T-helper 22 cell (primary cell): ENCODE results near the gene PRPH2.
"Not testable (repeated sequence)": the region's sequence is repeated elsewhere in the genome, so short reads cannot be mapped to it uniquely, and the experiment has no call there.

Experiments used
- DNase-seq: peaks from one replicate; pipeline ENCODE4 v3.0.0-alpha.2; 2020; ENCODE audit warnings: low read depth

Gene PRPH2

DNA sequence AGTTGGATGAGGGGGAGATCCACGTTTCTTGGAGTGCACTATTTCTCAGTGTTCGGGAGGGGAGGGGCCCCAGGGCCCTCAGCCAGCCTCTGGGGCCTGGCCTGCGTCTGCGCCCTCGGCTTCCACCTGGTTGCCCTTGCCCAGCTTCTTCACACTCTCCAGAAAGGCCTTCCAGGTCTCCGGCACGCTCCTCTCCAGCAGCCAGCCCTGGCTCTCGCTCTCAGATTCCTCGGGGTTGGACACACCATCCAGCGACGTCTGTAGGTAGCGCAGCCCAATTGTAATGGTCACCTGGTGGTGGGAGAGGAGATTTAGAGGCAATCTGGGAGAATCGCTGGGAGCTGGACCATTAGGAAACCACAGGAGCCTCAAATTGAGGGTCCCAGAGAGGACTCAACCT, 24.2 kb downstream of the PRPH2 start:
- no peak for DNase-seq

DNA sequence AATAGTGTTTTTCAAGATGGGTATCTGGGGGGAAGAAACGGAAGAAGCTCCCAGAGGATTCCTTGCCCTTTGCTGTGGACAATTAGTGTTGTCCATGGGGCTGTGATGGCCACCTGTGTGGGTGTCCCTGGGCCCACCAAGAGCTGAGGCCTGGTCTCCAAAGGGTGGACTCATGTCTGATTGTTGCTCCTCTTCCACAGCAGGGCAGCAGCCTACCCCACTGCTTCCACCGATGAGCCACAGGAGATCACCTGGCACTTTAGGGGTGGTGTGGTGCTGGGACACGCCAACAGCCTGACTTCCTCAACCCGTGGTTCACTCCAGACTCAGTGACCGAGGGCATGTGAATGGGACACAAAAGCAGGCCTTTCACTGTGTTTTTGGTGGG, 25.1 kb downstream of the PRPH2 start:
- no peak for DNase-seq

DNA sequence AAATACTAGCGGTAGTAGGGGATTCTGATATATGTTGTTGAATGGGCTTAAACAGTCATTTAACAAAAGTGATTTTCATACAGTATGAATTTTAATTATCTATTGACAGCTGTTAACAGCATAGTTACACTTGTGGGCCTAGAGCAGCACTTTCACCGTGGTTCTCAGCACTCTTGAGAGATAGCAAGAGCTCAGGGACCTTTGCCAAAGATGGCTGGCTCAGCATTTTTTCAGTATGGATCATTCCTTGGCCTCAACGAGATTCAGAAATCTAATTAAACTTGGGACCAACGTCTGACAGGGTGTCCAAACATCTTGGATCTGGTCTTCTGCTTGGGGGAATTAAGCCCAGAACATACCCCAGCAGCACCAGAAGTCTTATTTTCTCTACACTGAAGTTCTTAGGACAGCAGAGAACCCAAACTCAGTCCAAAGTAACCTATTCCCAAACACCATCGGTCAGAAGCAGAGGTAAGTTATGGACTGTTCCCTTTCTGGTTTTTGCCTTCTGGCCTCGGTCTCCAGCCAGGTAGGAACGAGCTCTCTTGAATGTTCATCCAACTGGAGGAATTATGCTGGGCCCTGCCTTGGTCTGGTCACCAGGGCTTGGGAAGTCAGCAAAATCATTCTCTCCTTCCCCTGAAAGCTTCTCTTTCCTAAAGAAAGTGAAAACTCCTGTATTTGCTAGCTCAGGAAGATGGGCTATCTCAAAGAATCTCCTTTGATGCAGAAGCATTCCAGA, 25.7 kb downstream of the PRPH2 start:
- DNase-seq: no peak

DNA sequence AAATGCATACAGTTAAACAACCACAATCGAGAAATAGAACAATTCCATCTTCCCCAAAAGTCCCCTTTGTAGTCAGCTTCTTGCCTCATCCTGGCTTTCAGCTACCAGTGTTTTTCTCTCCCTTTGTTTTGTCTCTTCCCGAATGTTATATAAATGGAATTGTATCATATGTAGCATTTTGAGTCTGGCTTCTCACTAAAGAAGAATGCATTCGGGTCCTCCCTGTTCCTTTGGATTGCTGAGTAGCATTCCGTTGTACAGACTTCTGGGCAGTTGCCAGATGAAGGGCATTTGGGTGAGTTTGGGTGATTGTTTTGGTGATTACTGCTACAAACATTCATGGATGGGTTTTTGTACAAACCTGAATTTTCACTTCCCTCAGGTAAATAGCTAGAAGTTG, 27.8 kb downstream of the PRPH2 start:
- no peak for DNase-seq

DNA sequence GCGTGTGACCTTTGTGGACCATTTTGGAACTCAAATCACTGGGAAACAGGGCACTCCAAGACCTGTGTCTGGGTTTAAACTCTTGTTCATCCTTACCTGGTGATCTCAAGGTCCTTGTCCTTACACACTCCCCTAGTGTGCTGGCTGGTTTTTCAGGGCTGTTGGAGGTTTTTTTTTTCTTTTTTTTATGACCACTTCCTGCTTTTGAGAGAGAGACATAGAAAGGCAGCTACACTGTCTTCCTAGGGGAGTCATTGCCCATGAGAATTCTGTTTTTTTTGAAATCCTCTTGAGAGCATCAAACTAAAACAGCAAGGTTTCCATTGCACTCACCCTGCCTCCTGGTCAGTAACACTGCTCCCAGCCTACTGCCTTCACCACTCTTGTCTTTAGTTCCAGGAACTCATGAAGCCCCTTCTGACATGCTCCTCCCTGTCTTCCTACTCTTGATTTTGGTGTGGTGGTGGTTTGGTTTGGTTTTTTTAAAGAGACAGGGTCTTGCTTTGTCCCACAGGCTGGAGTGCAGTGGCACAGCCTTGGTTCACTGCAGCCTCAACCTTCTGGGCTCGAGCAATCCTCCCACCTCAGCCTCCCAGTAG, 28.6 kb downstream of the PRPH2 start:
- DNase-seq: no peak

DNA sequence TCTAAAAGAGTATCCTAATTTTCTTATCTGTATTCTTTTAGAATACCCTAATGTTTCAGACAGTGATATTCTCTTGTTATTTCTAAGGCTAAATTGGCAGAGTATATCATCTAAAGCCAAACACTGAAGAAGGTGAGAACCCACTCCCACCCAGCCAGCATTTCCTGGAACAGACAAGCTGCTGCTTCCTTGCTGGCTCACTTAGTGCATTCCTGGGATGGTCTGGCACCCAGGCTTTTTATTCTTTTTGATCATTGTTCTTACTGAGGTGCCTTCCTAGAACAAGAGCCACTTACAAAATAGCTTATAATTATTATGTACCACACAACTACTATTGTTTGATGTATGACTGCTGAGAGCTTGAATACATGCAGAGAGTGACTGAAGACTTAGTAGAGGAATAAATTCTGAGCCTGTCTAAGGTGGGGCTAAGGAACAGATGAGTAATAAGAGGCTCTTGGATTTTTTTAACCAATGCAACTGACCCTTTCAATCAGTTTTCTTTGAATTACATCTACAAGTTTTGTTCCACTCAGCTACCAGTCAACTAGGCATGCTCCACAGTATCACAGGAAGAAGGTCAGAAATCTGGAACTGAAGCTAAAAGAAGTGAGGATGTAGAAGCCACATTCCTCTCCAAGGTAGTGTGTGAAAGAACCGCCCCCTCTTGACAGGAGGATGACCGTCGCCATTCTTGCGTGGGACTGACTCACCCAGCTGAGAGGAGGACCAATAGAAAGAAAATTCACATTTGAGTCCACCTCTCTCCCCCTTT, 30.1 kb downstream of the PRPH2 start:
- no peak for DNase-seq

DNA sequence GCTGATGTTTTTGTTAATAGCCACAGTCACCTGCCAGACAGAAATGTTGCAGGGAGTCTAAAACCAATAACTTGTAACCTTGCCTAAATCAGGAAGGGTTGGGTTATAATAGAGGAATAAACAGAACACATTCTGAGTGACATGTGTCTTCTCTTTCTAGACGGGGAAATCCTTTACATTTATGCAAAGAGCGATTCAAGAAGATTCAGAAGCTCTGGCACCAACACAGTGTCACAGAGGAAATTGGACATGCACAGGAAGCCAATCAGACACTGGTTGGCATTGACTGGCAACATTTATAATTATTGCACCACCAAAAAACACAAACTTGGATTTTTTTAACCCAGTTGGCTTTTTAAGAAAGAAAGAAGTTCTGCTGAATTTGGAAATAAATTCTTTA, 31.5 kb downstream of the PRPH2 start:
- DNase-seq: no peak

DNA sequence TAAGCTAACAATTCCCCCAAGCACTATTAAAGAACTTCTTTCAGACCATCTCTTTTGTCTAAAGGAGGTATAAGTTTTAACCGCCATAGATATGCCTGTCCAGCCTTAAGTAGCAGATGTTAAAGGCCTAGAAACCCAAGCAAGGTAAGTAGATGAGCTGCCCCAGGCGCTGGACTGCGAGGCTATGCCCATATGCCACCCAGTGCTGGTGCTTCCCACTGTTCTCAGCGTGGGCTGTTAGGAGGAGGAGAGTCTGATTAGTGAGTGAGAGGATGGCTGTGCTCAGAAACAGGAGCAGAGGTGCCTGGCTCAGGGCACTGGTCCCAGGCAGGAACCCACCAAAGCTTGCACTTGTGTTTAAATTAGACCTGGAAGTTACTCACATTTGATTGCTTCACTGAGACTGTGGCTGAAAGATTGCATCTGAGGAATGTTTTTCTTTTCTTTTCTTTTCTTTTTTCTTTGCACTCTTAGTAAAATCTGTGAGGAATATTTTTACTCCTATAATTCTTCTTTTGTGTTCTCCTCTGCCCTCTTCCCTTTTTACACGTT, 32.2 kb downstream of the PRPH2 start:
- no peak for DNase-seq

DNA sequence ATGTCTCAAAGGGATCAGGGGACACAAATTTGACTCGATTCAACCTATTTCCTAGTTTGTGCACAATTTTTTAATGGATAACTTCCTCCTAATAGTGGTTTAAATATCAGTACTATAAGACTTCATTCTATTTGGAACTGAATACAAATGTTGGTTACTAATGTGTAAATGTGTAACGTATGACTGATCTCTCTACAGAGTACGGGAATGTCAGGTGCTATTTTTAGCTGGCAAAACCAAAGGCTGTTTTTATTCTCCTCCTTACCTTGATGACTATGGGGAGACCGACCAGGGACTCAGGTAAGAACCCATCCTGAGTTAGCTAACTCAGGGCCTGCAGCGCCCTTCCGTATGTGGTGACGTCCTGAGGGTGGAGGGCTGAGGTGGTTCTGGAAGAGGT, 33.0 kb downstream of the PRPH2 start:
- DNase-seq: no peak

DNA sequence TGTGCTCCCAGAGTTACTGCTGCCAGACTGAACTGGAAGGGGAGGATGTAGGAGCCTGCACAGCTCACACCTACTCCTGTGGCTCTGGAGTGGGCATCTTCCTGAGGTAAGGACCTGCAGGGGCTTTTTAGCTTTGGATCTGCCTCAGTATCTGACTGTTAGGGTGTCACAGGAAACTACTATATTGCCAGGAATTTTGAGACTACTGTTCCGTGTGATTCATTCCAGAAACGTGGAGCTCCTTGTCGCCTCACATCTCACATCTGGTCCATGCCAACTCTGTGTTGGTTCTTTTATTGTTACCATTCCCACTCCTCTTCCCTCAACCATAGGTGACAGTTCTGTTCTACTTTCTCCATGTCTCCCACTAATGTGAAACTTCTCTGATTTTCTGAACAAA, 34.1 kb downstream of the PRPH2 start:
- no peak for DNase-seq

DNA sequence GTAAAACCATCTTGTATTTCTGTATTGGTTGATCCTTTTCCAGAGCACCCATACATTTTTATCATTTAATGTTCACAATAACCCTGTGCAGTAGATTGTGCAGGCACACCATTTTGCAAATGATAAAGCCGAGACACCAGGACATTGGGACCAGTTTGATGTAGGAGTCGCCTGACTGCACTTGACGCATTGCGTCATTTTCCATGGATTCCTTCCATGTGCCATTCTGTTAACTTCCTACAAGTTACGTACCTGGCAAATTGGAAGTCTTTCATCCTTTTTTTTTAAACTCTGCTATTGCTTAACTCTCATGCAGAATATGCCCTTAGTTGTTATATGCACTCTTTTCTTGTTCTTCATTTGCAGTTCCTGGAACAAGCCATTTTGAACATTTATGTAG, 43.0 kb downstream of the PRPH2 start:
- DNase-seq: no peak

DNA sequence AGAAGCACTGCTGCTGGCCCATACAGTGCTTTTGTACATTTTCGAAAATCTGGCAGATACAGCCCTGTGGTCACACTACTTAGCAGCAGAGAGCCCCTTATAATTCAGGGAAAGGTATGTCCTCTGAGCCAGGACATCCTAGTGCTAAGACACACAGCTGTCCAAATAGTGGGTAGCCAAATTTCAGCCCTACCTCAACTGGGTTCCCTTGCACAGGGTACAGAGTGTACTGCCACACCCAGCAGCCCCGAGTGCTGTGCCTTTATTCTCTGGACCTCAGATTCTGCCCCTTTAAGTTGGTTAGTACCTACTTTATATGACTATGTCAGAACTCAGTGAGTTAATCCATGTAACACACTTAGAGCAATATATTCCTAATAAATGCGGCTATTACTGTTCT, 47.6 kb downstream of the PRPH2 start:
- no peak for DNase-seq

DNA sequence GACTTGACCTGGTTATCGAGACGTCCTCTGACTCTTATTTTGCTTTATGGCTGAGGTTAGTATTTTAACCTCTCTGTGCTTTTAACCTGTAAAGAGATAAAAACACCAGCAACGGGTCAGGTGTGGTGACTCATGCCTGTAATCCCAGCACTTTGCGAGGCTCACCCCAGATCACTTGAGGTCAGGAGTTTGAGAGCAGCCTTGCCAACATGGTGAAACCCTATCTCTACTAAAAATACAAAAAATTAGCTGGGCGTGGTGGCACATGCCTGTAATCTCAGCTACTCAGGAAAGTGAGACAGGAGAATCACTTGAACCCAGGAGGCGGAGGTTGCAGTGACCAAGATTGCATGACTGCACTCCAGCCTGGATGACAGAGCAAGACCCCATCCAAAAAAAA, 48.0 kb downstream of the PRPH2 start:
- not testable (repeated sequence) for DNase-seq

DNA sequence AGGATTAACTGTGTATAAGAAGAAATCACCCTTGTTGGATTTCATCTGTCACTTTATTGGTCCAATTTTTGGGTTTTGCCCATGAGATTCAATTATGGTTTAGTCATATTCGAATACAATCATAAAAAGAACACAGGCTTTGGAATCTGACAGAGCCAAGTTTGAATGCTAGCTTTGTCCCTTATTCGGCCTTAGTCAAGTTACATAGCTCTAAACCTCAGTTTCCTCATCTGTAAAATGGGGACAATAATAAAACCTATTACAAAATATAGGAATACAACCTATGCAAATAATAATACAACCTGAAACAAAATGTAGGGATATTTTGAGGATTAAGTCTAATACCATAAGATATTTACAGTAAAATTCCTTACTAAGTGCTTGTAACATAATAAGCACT, 57.7 kb downstream of the PRPH2 start:
- DNase-seq: no peak

DNA sequence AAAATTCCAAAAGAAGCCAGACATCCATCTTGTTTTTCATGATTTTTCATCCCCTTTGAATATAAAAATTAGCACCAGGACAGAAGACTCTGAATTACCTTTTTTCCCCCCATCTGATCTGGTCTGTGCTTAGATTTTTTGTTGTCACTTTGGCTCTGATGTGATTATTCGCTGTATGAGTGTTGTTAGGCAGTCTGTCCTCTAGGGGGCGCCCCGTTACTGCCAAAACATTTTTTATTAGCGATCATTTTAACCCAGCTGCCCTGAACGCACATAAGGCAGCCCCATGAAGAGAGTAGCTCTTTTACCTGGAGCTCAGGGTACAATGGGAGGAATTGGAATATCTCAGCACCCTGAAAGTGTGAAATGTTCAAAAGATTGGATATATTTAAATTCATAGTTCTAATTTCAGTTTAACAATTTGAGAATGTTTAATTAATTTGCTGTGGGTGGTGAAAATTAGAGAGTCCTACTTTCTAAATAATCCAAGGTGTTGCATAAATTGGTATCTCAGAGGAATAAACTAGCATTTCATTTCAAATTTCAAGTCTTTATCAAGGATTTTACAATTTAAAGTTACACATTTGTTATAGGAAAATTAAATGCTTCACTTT, 60.8 kb downstream of the PRPH2 start:
- peak; percentile 54 for DNase-seq

DNA sequence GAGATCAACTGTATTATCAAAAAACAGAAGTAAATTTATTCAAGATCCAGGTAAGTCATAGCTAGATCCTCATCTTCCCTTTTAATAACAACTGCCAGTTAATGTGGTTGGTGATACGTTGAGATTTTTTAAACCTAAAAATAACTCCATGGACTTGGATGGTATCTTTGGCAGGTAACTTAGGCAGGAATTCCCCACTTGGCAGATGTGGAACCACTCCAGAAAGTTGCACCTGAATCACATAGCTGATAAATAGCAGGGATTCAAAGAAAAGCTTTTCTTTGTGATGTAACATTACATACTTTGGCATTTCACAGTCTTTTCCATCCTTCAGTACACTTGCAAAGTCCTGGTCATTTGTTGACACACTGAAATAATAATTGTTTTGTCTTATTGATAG, 62.6 kb downstream of the PRPH2 start:
- DNase-seq: no peak

DNA sequence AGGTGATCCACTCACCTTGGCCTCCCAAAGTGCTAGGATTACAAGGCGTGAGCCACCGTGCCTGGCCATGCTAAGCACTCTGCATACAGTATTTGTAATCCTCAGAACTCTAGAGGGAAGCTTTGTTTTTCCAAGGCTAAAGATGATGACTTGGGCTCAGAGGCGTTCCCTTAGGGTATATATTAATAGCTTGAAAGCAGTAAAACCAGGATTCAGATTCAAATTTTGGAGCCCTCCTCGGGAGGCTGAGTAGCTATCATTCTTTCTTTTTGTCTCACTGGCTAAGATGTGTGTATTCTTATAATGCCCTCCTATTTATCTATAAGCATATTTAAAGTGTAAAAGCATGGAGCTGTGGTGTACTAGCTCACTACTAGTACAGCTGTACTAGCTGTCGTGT, 68.5 kb downstream of the PRPH2 start:
- DNase-seq: no peak

DNA sequence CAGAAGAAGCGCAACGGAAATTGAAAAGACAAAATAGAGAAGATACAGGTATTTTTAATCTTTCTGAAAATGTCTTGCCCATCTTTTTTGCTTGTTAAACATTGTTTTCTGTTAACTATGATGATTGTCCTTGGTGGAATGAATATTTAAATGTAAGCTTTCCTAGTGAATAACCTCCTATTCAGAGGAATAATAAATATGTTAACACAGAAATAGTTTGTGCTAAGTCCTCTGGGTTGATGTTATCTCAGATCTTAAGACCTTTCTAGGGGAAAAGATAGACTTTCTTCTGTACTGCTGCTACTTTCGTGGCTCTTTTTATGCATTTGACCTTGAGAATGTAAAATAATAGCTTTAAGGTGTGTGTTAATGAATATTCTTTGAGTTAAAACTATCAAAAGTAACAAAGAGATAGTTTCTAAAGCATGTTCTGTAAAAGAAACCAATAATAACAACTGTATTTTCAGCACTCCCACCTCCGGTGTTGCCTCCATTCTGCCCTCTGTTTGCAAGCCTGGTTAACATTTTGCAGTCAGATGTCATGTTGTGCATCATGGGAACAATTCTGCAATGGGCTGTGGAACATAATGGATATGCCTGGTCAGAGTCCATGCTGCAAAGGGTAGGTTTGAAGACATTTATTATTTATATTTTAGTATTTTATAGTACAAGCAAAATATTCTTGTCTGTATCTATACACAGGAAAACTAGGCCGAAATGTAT, 70.2 kb downstream of the PRPH2 start:
- DNase-seq: no peak
